Keratinocyte (primary cell): ENCODE data around the gene MMP24.

Experiments
- EZH2 ChIP-seq: IDR thresholded peaks from one replicate; pipeline ENCODE4 v1.6.1; 2012; ENCODE audit warnings: inconsistent platforms, mild to moderate bottlenecking, low read length, moderate library complexity
- TF ChIP-seq, protein P1 (sequence below), 3 experiments: IDR thresholded peaks in 1 of 3; conservative IDR thresholded peaks in 1 of 3; optimal IDR thresholded peaks in 1 of 3; 2 replicates in 2 of 3; 3 replicates in 1 of 3; pipeline versions ENCODE3 to v1.5.1; 2011; ENCODE audit warnings: low read length in 3 of 3, mild to moderate bottlenecking in 3 of 3, moderate library complexity in 2 of 3, control low read depth in 1 of 3, inconsistent platforms in 1 of 3; ENCODE audit not compliant: insufficient read depth in 2 of 3; ENCODE audit errors: extremely low read depth in 1 of 3

DNA sequence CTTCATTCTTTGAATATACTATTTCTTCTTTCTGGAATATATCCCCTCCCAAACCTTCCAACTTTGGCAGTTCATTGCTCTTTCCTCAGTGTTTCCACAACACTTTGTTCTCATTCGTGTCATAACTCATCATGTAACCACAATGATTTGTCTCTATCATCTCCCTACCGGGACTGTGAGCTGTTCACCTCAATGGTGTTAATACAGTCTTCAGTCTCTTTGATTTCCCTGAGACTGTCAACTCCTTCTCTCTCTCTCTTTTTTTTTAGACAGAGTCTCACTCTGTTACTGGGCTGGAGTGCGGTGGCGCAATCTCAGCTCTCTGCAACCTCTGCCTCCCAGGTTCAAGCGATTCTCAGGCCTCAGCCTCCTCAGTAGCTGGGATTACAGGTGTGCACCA, 2.5 kb upstream of the MMP24 start:
- TF ChIP-seq, protein P1, sequence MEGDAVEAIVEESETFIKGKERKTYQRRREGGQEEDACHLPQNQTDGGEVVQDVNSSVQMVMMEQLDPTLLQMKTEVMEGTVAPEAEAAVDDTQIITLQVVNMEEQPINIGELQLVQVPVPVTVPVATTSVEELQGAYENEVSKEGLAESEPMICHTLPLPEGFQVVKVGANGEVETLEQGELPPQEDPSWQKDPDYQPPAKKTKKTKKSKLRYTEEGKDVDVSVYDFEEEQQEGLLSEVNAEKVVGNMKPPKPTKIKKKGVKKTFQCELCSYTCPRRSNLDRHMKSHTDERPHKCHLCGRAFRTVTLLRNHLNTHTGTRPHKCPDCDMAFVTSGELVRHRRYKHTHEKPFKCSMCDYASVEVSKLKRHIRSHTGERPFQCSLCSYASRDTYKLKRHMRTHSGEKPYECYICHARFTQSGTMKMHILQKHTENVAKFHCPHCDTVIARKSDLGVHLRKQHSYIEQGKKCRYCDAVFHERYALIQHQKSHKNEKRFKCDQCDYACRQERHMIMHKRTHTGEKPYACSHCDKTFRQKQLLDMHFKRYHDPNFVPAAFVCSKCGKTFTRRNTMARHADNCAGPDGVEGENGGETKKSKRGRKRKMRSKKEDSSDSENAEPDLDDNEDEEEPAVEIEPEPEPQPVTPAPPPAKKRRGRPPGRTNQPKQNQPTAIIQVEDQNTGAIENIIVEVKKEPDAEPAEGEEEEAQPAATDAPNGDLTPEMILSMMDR (optimal IDR thresholded peaks at IDR 0.05 in 1 of 3, IDR thresholded peaks at IDR 0.05 in 1 of 3, conservative IDR thresholded peaks at IDR 0.05 in 1 of 3; ENCODE audit: extremely low read depth in 1 of 3, insufficient read depth in 2 of 3, low read length in 3 of 3) = no peak
- TF ChIP-seq EZH2 = no peak
